Keratinocyte (primary cell): ENCODE measurements around the gene MYRFL. TPM values are rescaled to one million over a fixed set of nuclear protein-coding genes. Genes with fewer than 3 reads are reported as not detected.

Experiments used
- DNase-seq: peaks from one replicate; pipeline ENCODE4 v3.0.0-alpha.2; 2011; ENCODE audit warnings: low read depth, missing footprints, low spot score
- FAIRE-seq: peaks from 2 replicates; lab custom pipeline; 2011; peaks lifted over from hg19 to GRCh38; lab: Jason Lieb, UNC
- H2AFZ ChIP-seq: 2 replicates; pipeline ENCODE4 v1.6.0; 2012; ENCODE audit warnings: low read length, control low read depth, inconsistent platforms; ENCODE audit not compliant: control insufficient read depth
- H3K27ac ChIP-seq: 2 replicates; pipeline ENCODE4 v1.5.1; 2011; ENCODE audit warnings: low read length; ENCODE audit not compliant: control insufficient read depth, insufficient read depth
- H3K27me3 ChIP-seq: 3 replicates; pipeline ENCODE4 v1.6.0; 2011; ENCODE audit warnings: low read length; ENCODE audit not compliant: control insufficient read depth, insufficient read depth; ENCODE audit errors: extremely low read depth
- H3K36me3 ChIP-seq, 2 experiments: 2 replicates in 1 of 2; 3 replicates in 1 of 2; pipeline ENCODE4 v1.5.1; 2011; ENCODE audit warnings: low read length in 2 of 2, mild to moderate bottlenecking in 1 of 2; ENCODE audit not compliant: control insufficient read depth in 2 of 2, insufficient read depth in 2 of 2; ENCODE audit errors: extremely low read depth in 1 of 2
- H3K4me1 ChIP-seq: 3 replicates; pipeline ENCODE4 v1.5.1; 2011; ENCODE audit warnings: low read length; ENCODE audit not compliant: control insufficient read depth, insufficient read depth; ENCODE audit errors: extremely low read depth
- H3K4me2 ChIP-seq: 3 replicates; pipeline ENCODE4 v1.6.0; 2011; ENCODE audit warnings: low read depth, low read length; ENCODE audit not compliant: control insufficient read depth, insufficient read depth; ENCODE audit errors: extremely low read depth
- H3K4me3 ChIP-seq, 3 experiments: fragments of 200-600 bp in 1 of 3; sonication (generic) in 1 of 3; 2 replicates in 2 of 3; 3 replicates in 1 of 3; pipeline ENCODE4 v1.5.1; 2011 to 2016; ENCODE audit warnings: low read length in 3 of 3, mild to moderate bottlenecking in 3 of 3, control low read depth in 2 of 3, inconsistent platforms in 1 of 3, low read depth in 1 of 3, mixed read lengths in 1 of 3, mixed run types in 1 of 3, moderate library complexity in 1 of 3; ENCODE audit not compliant: control insufficient read depth in 2 of 3, insufficient read depth in 2 of 3; ENCODE audit errors: extremely low read depth in 1 of 3
- H3K79me2 ChIP-seq: 2 replicates; pipeline ENCODE4 v1.6.0; 2012; ENCODE audit warnings: low read length; ENCODE audit not compliant: control insufficient read depth, insufficient read depth
- H3K9ac ChIP-seq: 3 replicates; pipeline ENCODE4 v1.6.0; 2011; ENCODE audit warnings: low read length; ENCODE audit not compliant: control insufficient read depth, insufficient read depth; ENCODE audit errors: extremely low read depth
- H3K9me1 ChIP-seq: 3 replicates; pipeline ENCODE4 v1.6.0; 2011; ENCODE audit warnings: low read length; ENCODE audit not compliant: control insufficient read depth, insufficient read depth; ENCODE audit errors: extremely low read depth
- H3K9me3 ChIP-seq: 2 replicates; pipeline ENCODE4 v1.5.1; 2012; ENCODE audit warnings: low read depth, low read length; ENCODE audit not compliant: control insufficient read depth
- H4K20me1 ChIP-seq: 3 replicates; pipeline ENCODE4 v1.6.0; 2011; ENCODE audit warnings: low read length; ENCODE audit not compliant: control insufficient read depth, insufficient read depth; ENCODE audit errors: extremely low read depth
- EZH2 ChIP-seq: IDR thresholded peaks from one replicate; pipeline ENCODE4 v1.6.1; 2012; ENCODE audit warnings: inconsistent platforms, mild to moderate bottlenecking, low read length, moderate library complexity
- dilution Hi-C: fragments of 300-500 bp; cut with MboI; formaldehyde crosslinking; loops from one replicate; pipeline ENCODE4 v1.7.0; 2020; ENCODE audit warnings: low sequenced_read_pairs; ENCODE audit not compliant: extremely low pct_ligation_motif_present
- polyA plus RNA-seq, 5 experiments: library from polyadenylated mRNA; depleted of rRNA in 3 of 5; stranded (reverse) in 3 of 5; stranded (forward) in 1 of 5; unstranded in 1 of 5; fragments of >200 nt; gene quantifications; 1 replicate in 1 of 5; 2 replicates in 3 of 5; 3 replicates in 1 of 5; pipeline versions ENCODE4 v1.2.1 to v1.2.3, GENCODE V29; 2011 to 2012; ENCODE audit warnings: missing spikeins in 2 of 5, low read depth in 1 of 5, low replicate concordance in 1 of 5
- TF ChIP-seq, protein P1 (sequence below), 3 experiments: IDR thresholded peaks in 1 of 3; conservative IDR thresholded peaks in 1 of 3; optimal IDR thresholded peaks in 1 of 3; 2 replicates in 2 of 3; 3 replicates in 1 of 3; pipeline versions ENCODE3 to v1.5.1; 2011; ENCODE audit warnings: low read length in 3 of 3, mild to moderate bottlenecking in 3 of 3, moderate library complexity in 2 of 3, control low read depth in 1 of 3, inconsistent platforms in 1 of 3; ENCODE audit not compliant: insufficient read depth in 2 of 3; ENCODE audit errors: extremely low read depth in 1 of 3

Gene MYRFL
- polyA plus RNA-seq, 1 donor (not counting 4 experiments of a cell fraction or from before 2014, with no cell fraction given) = 0.39 TPM

DNA sequence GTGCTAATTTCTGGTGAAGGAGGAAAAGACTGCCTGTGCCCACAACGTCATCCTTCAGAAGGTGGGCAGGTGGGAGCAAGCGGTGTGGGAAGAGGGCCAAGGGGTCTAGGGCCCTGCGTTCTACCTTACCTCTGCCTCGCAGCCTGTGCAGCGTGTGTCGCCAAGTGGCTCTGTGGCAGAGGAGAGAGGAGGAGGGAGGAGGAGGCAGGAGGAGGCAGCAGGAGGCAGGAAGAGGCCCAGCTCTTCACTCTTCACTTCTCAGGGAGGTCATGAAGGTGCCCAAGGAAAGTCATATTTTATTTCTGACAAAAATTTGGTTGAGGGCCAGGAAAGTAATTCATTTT is 177.9 kb downstream of the MYRFL start:
- Histone ChIP-seq H3K27ac (no peak overlapping the region), H3K4me1 (peaks cover 9% of the 10 kb centered on the region), H3K27me3 (no peaks in the 10 kb centered on the region), H3K79me2 (no peaks in the 10 kb centered on the region), H3K36me3 (no peaks in the 10 kb centered on the region), H3K4me3 (no peak overlapping the region), H3K9me1 (peaks cover 2% of the 10 kb centered on the region), H2AFZ (no peak overlapping the region), H3K9ac (no peak overlapping the region), H3K4me2 (no peak overlapping the region), H3K9me3 (no peaks in the 10 kb centered on the region), H4K20me1 (no peaks in the 10 kb centered on the region)
- dilution Hi-C loops = no loop called here
- FAIRE-seq = no peak
- TF ChIP-seq, protein P1, sequence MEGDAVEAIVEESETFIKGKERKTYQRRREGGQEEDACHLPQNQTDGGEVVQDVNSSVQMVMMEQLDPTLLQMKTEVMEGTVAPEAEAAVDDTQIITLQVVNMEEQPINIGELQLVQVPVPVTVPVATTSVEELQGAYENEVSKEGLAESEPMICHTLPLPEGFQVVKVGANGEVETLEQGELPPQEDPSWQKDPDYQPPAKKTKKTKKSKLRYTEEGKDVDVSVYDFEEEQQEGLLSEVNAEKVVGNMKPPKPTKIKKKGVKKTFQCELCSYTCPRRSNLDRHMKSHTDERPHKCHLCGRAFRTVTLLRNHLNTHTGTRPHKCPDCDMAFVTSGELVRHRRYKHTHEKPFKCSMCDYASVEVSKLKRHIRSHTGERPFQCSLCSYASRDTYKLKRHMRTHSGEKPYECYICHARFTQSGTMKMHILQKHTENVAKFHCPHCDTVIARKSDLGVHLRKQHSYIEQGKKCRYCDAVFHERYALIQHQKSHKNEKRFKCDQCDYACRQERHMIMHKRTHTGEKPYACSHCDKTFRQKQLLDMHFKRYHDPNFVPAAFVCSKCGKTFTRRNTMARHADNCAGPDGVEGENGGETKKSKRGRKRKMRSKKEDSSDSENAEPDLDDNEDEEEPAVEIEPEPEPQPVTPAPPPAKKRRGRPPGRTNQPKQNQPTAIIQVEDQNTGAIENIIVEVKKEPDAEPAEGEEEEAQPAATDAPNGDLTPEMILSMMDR (optimal IDR thresholded peaks at IDR 0.05 in 1 of 3, IDR thresholded peaks at IDR 0.05 in 1 of 3, conservative IDR thresholded peaks at IDR 0.05 in 1 of 3; ENCODE audit: extremely low read depth in 1 of 3, insufficient read depth in 2 of 3, low read length in 3 of 3) = no peak
- TF ChIP-seq EZH2 = no peak
- no peak for DNase-seq

DNA sequence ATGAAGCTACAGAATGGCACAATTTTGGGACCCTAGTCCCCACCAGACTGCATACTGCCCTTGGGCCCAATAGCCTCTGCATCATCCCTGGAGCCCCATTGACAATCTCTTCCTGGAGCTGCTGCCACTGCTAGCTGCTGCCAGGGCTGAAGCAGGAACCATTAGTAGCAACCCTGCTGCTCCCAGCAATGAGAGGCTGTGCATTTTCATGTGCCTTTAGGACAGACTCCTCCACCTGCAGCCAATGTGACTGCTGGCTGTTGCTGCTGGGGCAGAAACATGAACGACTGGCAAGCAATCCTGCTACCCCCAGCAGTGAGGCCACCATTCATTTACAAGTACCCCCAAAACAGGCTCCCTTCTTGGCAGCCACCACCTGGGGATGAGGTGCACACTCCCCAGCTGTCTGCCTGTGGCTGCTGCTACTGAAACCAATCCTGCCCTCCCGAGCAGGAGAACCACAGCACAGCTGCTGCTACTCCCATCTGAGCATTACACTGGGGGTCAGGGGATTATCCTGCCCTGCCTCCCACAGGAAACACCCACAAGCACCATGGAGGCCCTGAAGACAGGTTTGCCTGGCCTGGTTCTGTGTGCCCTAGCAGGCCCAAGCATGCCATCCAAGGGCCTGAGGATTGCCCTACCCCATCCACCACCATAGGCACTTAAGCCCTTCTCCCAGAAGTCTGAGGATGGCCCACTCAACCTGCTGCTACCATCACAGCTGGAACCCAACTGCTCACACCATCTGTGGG is 181.0 kb downstream of the MYRFL start:
- Histone ChIP-seq H3K9ac (no peak overlapping the region), H3K4me1 (peaks cover 10% of the 10 kb centered on the region), H3K9me1 (peaks cover 2% of the 10 kb centered on the region), H2AFZ (no peak overlapping the region), H3K4me2 (no peak overlapping the region), H3K27me3 (no peaks in the 10 kb centered on the region), H4K20me1 (no peaks in the 10 kb centered on the region), H3K9me3 (no peaks in the 10 kb centered on the region), H3K79me2 (no peaks in the 10 kb centered on the region), H3K4me3 (no peak overlapping the region), H3K27ac (no peak overlapping the region), H3K36me3 (no peaks in the 10 kb centered on the region)
- no peak for FAIRE-seq
- TF ChIP-seq, protein P1 (optimal IDR thresholded peaks at IDR 0.05 in 1 of 3, IDR thresholded peaks at IDR 0.05 in 1 of 3, conservative IDR thresholded peaks at IDR 0.05 in 1 of 3; ENCODE audit: extremely low read depth in 1 of 3, insufficient read depth in 2 of 3, low read length in 3 of 3) = no peak
- TF ChIP-seq EZH2 = no peak
- DNase-seq = no peak
- dilution Hi-C loops = no loop called here
